ENCODE measurements around the gene ALDH1A3.

ALDH1A3 gene

GRCh38 chr15:100958326-100959065 is 78.9 kb downstream of the ALDH1A3 start:
- no peak for DNase-seq

- DNase-seq = no peak
Observed at GRCh38 chr15:100959066-100960050, 79.7 kb downstream of the ALDH1A3 start.
